ENCODE measurements around the gene SYNE2. TPM values are rescaled to one million over a fixed set of nuclear protein-coding genes. Genes with fewer than 3 reads are reported as not detected.

SYNE2 gene
- total and polyA plus RNA-seq, 2 donors (not counting 3 experiments of a cell fraction or from before 2014, with no cell fraction given): 16.0 to 53.7 TPM

- H3K27ac ChIP-seq (ENCODE audit: insufficient read depth, low read depth, low read length): no peak overlapping the region
- intact Hi-C loops (cut with micrococcal nuclease) (no loop called here), dilution Hi-C loops (cut with MboI; ENCODE audit: extremely low pct_ligation_motif_present, low sequenced_read_pairs) (no loop called here)
- no peak overlapping the region for H2AFZ ChIP-seq (ENCODE audit: low read depth, low read length)
- no peaks in the 10 kb centered on the region for H3K9me3 ChIP-seq (replicated peaks; ENCODE audit: control insufficient read depth, insufficient read depth, low read length)
- H4K20me1 ChIP-seq (replicated peaks; ENCODE audit: control insufficient read depth, extremely low read depth, insufficient read depth, low read length): no peaks in the 10 kb centered on the region
- no peaks in the 10 kb centered on the region for H3K9me1 ChIP-seq (replicated peaks; ENCODE audit: control insufficient read depth, extremely low read depth, insufficient read depth, low read length)
- DNase-seq (ENCODE audit: low read depth, low spot score) (no peak), FAIRE-seq (no peak)
- H3K9ac ChIP-seq (replicated peaks; ENCODE audit: extremely low read depth, insufficient read depth, low read length): no peak overlapping the region
- H3K36me3 ChIP-seq (ENCODE audit: control insufficient read depth in 2 of 2, extremely low read depth in 1 of 2, insufficient read depth in 2 of 2, low read length in 2 of 2): no peaks in the 10 kb centered on the region
- TF ChIP-seq CTCF (IDR thresholded peaks at IDR 0.05; ENCODE audit: extremely low read depth in 1 of 2, insufficient read depth in 1 of 2, low read depth in 1 of 2, low read length in 2 of 2) (no peak), FOS (IDR thresholded peaks at IDR 0.05; ENCODE audit: borderline replicate concordance, insufficient read depth, low read length) (no peak), GATA2 (IDR thresholded peaks at IDR 0.05; ENCODE audit: insufficient read depth, insufficient read length, low read depth, low read length) (no peak), JUN (IDR thresholded peaks at IDR 0.05; ENCODE audit: borderline replicate concordance, insufficient read depth, insufficient read length, low read depth) (no peak), POLR2A (IDR thresholded peaks at IDR 0.05; ENCODE audit: low read depth, low read length) (no peak), EZH2 (IDR thresholded peaks at IDR 0.05; ENCODE audit: borderline replicate concordance, low read depth, low read length, severe bottlenecking) (no peak), POLR2AphosphoS5 (IDR thresholded peaks at IDR 0.05; ENCODE audit: insufficient read depth, low read depth, low read length) (no peak), MYC (IDR thresholded peaks at IDR 0.05; ENCODE audit: low read depth, low read length) (no peak)
- TF ChIP-seq, protein P1, sequence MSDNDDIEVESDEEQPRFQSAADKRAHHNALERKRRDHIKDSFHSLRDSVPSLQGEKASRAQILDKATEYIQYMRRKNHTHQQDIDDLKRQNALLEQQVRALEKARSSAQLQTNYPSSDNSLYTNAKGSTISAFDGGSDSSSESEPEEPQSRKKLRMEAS (IDR thresholded peaks at IDR 0.05; ENCODE audit: insufficient read depth, insufficient read length): no peak
- H3K27me3 ChIP-seq (ENCODE audit: control insufficient read depth in 2 of 2, insufficient read depth in 2 of 2, low read length in 2 of 2): no peaks in the 10 kb centered on the region
- no peaks in the 10 kb centered on the region for H3K79me2 ChIP-seq (ENCODE audit: control insufficient read depth, insufficient read depth, low read length)
- ChIA-PET CTCF (interaction anchor here (1.1 kb wide), 2 partner anchors 9 to 14 kb away, joined by 3 to 5 read pairs; no protein-coding TSS in a partner anchor), POLR2A (no interaction called here)
- no peak overlapping the region for H3K4me3 ChIP-seq (replicated peaks in 1 of 3; ENCODE audit: insufficient read depth in 1 of 3, low read depth in 1 of 3, low read length in 3 of 3)
- peaks cover 4% of the 10 kb centered on the region for H3K4me1 ChIP-seq (ENCODE audit: control insufficient read depth, extremely low read depth, insufficient read depth, low read length)
- H3K4me2 ChIP-seq (ENCODE audit: insufficient read depth, low read length): no peak overlapping the region
- no TSS peak for BruUV-seq (replicated peaks)
Observed at GRCh38 chr14:63902375-63902976, 49.7 kb downstream of the SYNE2 start.

Measured in endothelial cell of umbilical vein (primary cell).